ENCODE results near the gene CIAO3.

DNA sequence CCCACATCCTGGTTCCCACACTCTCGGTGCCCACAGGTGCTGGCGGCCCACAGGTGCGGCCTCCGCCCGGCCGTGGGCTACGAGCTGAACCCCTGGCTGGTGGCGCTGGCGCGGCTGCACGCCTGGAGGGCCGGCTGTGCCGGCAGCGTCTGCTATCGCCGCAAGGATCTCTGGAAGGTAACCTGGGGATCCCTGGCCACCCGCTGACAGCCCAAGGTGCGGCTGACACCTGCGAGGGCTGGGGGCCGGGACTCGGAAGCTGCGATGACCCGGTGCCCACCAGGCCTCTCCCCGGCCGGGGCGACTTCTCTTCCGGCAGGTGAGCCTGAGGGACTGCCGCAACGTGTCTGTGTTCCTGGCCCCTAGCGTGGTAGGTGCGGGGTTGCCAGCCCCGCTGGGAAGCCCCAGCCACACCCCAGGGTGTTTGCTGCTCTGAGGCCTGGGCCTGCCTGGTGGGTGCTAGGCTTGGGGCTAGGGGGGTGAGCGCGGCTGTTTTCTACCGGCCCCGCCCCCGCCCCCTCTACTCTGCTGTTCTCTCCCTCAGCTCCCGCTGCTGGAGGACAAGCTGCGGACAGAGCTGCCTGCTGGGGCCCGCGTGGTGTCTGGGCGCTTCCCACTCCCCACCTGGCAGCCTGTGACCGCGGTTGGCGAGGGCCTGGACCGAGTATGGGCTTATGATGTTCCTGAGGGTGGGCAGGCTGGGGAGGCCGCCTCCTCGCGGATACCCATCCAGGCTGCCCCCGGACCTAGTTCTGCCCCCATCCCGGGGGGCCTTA is 18.8 kb downstream of the CIAO3 start:
- no peak for TF ChIP-seq CTCF (optimal IDR thresholded peaks at IDR 0.05 in 1 of 3, IDR thresholded peaks at IDR 0.05 in 1 of 3, conservative IDR thresholded peaks at IDR 0.05 in 1 of 3; ENCODE audit: extremely low read depth in 1 of 3, insufficient read depth in 2 of 3, low read length in 3 of 3)
- TF ChIP-seq EZH2 (IDR thresholded peaks at IDR 0.05; ENCODE audit: low read length), result no peak
